ACHN (cell line): Measurements from ENCODE around the gene RRP9.
A peak's percentile ranks its signal among the peaks of the same experiment; 100 is the strongest.

Source experiments
- DNase-seq: peaks from one replicate; pipeline ENCODE4 v3.0.0-alpha.2; 2015
- in situ Hi-C: cut with HindIII; loops from 2 replicates; pipeline ENCODE4 v1.10.0; 2017; ENCODE audit warnings: low sequenced_read_pairs, low pct_ligation_motif_present, low pct_unique_long_range_greater_than_20kb

The RRP9 gene

DNA sequence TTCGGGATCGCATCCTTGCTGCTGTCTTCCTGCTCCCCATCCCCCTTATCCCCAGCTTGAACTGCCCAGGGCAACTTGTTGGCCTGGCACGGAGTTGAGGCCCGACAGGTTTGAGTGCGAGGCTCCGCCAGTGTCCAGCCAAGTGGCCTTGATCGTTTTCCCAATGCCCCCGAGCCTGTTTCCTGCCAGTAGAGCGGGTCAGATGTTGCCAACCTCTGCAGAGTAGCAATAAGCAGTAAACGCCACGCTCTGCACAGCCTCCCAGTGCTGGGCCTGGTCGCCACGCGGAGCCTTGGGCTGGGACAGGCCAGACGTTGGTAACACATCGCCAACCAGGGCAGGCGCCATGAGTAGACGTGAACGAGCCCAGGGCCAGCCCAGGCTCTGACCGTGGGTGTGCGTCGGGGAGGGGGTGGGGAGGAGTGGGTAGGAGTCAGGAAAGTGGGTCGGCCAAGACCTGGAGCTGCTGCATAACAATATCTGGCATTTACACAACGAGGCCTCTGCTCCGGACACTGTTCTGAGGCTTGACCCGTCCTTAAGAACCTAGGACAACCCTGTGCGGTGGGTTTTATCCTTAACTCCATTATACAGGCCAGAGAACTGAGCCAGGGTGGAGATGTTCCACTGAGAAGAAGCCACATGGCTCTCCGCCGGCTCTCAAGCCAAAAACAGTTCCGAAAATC, 32.7 kb upstream of the RRP9 start:
- DNase-seq = no peak
- in situ Hi-C loops = no loop called here

GRCh38 chr3:51971350-51971749, 29.6 kb upstream of the RRP9 start:
- in situ Hi-C loops = no loop called here

DNA sequence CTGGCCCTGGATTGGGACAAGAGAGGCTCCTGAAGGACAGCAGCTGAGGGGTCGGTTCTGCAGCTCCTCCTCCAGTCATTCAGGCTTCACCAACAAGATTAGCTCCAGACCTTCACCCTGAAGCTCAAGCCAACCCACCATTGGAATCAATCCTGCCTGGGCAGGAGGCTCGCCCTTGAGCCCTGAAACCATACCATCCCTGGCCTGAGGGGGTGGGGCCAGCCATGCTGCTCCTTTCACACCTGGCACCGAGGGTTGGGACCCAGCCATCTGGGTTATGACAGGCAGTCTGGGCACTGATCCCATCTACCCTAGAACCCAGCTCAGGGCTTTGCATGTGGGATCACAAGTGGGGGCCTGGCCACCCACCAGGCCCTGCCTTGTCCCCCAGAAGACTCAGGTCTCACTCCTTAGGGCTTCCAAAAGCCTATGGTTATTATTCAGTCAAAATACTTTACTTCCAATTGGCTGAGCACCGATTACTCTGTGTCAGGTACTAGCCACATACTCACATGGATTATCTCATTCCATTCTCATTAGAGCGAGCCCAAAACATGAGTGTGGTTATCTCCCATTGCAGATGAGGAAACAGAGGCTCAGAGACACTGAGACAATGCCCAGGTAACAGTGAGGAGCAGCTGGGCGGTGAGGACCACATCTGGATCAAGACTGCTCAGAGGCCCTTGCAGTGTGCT, 29.0 kb upstream of the RRP9 start:
- no peak for DNase-seq

More at GRCh38 chr3:51971350-51971749, 29.6 kb upstream of the RRP9 start:
- DNase-seq = no peak

DNA sequence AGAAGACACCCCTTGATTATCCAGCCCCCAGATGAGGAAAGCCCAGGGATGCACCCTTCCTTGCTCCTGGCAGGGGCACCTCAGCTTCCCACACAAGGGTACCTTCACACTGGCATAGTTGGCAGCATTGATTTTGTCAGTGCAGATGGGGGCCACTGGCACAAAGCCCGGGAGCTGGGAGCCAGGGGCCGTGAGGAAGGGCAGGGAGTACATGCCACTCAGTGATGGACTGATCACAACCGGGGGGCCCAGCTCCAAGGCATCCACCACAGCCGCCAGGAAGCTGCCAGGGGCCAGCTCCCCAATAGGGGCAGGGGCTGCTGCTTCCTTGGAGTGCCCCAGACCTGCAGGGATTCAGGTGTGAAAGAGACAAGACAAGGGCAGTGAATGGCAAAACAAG, 28.1 kb upstream of the RRP9 start:
- no peak for DNase-seq
- in situ Hi-C loops = no loop called here

More for the DNA sequence above, 29.0 kb upstream of the RRP9 start:
- in situ Hi-C loops = no loop called here

DNA sequence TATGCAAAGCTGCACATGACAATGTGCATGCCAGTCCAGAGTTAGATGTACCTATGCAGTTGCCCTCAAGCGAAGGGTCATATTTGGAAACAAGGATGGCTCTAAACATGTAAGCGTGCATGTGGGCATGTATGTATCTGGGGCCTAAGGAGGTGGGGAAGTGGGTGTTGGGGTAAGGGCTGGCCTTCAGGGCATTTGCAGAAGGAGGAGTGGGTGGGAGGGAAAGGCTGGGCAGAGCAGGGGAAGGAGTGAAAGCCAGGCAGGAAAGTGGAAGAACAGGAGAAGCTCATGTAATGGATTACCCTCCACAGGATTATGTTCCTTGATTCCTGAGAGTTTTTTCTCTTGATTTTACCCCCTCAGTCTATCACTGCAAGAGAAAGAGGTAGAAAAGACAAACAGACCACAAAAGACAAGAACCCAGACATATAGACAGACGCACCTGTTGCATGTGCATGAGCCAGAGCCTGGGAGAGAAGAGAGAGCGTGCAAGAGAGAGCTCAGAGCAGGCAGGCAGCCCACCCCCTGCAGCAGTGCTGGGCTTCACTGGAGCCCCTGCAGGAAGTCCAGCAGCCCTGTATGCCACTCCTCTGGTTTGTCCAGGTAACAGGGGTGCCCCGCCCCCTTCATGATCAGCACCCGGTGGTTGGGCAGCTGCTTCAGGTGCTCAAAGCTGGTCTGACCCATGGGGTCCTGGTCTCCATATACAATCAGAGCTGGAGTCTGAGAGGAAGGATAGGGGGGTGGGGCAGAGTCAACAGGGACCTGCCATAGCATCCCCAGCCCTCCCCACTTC, 27.4 kb upstream of the RRP9 start:
- DNase-seq = no peak
- in situ Hi-C loops = no loop called here

- in situ Hi-C loops = no loop called here
- no peak for DNase-seq
Measured at GRCh38 chr3:51968170-51968775, 26.6 kb upstream of the RRP9 start.

GRCh38 chr3:51967384-51968169, 25.9 kb upstream of the RRP9 start, which contains the start of gene PCBP4:
TSS of gene PCBP4 (minus strand) at chr3:51967454. CDS start at chr3:51961240, 6,214 bp downstream.
- DNase-seq = peak; percentile 25
- in situ Hi-C loops = no loop called here

GRCh38 chr3:51966922-51967383, 25.2 kb upstream of the RRP9 start:
- in situ Hi-C loops = no loop called here
- no peak for DNase-seq

DNA sequence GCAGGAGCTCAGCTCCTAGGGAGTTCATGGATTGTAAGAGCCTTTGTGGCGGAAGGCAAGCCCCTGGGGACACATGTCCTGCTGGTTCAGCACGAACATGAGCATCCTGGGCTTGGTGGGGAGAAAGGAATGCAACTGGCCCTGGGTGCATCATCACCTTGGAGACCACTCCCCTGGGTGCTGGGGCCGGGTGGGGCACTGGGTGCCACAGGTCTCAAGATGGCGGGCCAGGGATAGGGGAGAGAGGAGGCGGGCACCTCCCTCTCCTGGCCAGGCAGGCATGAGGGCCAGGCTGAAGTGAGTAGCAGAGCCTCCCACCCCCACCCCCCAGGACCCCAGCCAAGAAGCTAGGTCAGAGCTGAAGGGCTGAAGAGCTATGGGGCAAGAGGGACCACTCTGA, 24.8 kb upstream of the RRP9 start:
- in situ Hi-C loops = no loop called here
- no peak for DNase-seq

DNA sequence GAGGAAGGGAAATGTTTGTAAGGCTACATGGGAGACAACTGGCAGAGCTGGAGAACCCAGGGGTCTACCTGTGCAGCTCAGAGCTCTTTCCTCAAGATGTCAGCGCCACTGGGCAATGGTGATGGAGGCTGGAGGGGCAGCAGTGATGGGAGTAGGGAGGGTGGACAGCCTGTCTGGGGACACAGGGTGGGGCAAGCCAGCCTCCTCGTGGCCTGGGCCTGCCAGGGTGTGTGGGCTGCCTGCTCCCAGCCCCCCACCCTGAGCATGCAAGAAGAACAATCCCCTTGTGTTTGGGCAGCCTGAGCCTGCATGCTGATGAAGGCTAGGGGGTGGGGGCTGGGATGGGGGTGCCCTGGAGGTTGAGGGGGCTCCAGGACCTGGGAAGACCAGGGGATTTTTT, 24.3 kb upstream of the RRP9 start:
- in situ Hi-C loops = no loop called here
- no peak for DNase-seq

- DNase-seq = no peak
- in situ Hi-C loops = no loop called here
Measured at GRCh38 chr3:51964521-51964920, 22.8 kb upstream of the RRP9 start.

GRCh38 chr3:51963951-51964451, 22.3 kb upstream of the RRP9 start:
- DNase-seq = no peak
- in situ Hi-C loops = no loop called here

GRCh38 chr3:51962854-51963530, 21.3 kb upstream of the RRP9 start:
- DNase-seq = no peak
- in situ Hi-C loops = no loop called here

DNA sequence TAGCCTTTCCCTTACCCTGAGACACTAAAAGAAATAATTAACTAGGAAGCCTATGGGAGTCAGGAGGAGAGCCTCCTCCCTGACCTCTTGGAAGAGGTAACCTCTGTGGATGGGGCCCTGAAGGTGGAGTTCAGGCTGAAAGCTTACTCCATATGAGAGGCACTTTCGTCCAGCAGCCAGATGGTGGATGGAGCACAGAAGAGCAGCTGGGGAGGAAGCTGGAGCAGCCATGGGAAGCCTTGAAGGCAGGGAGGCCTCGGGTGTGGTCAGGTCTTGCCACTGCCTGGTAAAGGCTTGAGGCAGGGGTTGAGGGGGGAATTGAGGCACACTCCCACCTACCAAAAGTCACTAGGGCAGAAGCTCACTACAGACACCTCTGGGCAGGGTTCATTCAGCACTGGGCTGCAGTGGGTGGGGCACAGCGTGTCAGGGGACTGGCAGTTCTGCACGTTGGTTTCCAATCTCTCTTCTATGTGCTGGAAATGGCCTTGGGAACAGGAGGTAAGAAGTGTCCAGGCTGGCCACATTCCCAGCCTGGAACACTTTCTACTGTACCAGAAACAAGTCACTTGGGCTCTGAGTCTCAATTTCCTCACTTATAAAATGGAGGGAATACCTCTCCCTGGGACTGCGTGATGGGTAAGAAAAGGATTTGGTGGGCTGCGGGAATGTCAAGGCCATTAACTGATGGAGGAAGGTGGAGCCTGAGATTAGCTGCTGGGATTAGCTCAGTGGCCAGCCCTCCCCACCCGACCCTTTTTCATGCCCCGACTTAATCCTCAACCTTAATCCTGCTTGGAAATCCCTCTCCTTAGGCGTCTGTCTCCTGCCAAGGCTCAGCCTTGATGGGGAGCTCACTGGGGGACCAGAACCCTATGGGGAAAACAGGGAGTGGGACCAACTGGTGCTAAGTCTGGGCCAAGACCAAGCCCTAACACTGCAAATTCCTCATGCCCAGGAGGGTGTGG, 20.2 kb upstream of the RRP9 start:
- no peak for DNase-seq
- in situ Hi-C loops = no loop called here

GRCh38 chr3:51961011-51961410, 19.3 kb upstream of the RRP9 start:
- in situ Hi-C loops = no loop called here

GRCh38 chr3:51960386-51960785, 18.7 kb upstream of the RRP9 start:
- DNase-seq = no peak
- in situ Hi-C loops = no loop called here

More at GRCh38 chr3:51961011-51961410, 19.3 kb upstream of the RRP9 start:
- DNase-seq = no peak
